ENCODE results near the gene BEAN1.

DNA sequence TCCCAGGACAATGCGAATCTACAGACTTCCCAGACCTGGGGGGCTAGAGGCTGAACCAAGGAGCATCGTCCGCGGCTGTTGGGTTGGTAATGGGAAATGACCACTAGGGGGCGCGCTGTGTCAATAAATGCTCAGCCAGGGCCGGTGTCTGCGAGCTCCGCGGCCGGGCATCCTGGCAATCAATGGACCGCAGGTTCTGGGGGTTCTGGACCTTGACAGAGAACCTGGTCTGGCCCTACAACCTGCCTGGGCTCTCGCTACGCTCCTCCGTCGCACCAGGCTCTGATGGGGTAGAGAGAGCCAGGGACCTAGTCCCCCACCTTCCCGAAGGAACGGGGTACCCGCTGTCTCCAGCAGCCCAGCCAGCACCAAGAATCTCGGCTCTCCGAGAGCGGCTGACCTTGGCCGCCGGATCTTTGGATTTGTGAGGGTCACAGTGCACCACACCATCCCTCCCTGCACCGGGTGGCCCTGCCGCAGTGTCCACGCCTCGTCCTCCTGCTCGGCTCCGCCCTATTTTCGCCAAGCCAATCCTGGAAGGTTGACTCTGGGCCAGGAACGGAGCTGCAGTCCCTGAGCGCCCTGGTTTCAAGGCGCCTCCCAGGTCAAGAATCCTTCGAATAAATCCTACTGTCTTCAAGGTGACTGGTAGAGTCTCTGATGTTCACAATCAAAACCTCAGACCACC lies 20.4 kb upstream of the BEAN1 start:
- TF ChIP-seq, protein P1, sequence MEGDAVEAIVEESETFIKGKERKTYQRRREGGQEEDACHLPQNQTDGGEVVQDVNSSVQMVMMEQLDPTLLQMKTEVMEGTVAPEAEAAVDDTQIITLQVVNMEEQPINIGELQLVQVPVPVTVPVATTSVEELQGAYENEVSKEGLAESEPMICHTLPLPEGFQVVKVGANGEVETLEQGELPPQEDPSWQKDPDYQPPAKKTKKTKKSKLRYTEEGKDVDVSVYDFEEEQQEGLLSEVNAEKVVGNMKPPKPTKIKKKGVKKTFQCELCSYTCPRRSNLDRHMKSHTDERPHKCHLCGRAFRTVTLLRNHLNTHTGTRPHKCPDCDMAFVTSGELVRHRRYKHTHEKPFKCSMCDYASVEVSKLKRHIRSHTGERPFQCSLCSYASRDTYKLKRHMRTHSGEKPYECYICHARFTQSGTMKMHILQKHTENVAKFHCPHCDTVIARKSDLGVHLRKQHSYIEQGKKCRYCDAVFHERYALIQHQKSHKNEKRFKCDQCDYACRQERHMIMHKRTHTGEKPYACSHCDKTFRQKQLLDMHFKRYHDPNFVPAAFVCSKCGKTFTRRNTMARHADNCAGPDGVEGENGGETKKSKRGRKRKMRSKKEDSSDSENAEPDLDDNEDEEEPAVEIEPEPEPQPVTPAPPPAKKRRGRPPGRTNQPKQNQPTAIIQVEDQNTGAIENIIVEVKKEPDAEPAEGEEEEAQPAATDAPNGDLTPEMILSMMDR (IDR thresholded peaks at IDR 0.05 in 8 of 11, conservative IDR thresholded peaks at IDR 0.05 in 3 of 11) = peak; percentile 76 to 94 (median 90)
- peak; percentile 25 to 78 (median 72) for TF ChIP-seq POLR2AphosphoS5 (IDR thresholded peaks at IDR 0.05)
- no peak for TF ChIP-seq POLR2A (IDR thresholded peaks at IDR 0.05)

Measured in spleen (tissue), 7 donors.